K562 (cell line): ENCODE measurements around the gene RAMP2. TPM values are rescaled to one million over a fixed set of nuclear protein-coding genes. Genes with fewer than 3 reads are reported as not detected.

Experiments used
- CBX1 ChIP-seq: sonication (generic); IDR thresholded peaks from 2 replicates; pipeline ENCODE4 v1.6.1; 2016; ENCODE audit warnings: antibody characterized with exemption, low read depth, mild to moderate bottlenecking
- CTCFL ChIP-seq: IDR thresholded peaks from 2 replicates; pipeline ENCODE4 v1.6.1; 2011; ENCODE audit warnings: borderline replicate concordance, low read depth, mild to moderate bottlenecking, moderate library complexity, low read length; ENCODE audit not compliant: insufficient read depth, poor library complexity, severe bottlenecking
- EGR1 ChIP-seq: fragments of 450-650 bp; conservative IDR thresholded peaks from 2 replicates; pipeline ENCODE4 v1.6.1; 2017; ENCODE audit warnings: mild to moderate bottlenecking
- ESRRA ChIP-seq: fragments of 450-650 bp; IDR thresholded peaks from 2 replicates; pipeline ENCODE4 v1.6.1; 2014; ENCODE audit warnings: low read depth, mild to moderate bottlenecking, moderate library complexity, borderline replicate concordance
- FOXA1 ChIP-seq: fragments of 450-650 bp; IDR thresholded peaks from 2 replicates; pipeline ENCODE4 v1.6.1; 2016; ENCODE audit warnings: mild to moderate bottlenecking, borderline replicate concordance
- POLR3G ChIP-seq: IDR thresholded peaks from 2 replicates; pipeline ENCODE4 v1.6.1; 2011; ENCODE audit not compliant: insufficient read length, insufficient replicate concordance; ENCODE audit errors: extremely low read depth
- RBM14 ChIP-seq: fragments of 200-400 bp; formaldehyde crosslinking; IDR thresholded peaks from 2 replicates; pipeline ENCODE4 v1.6.1; 2018; ENCODE audit warnings: low read depth, mild to moderate bottlenecking, low read length, moderate library complexity, borderline replicate concordance; ENCODE audit not compliant: insufficient read depth
- SMAD3 ChIP-seq: fragments of 450-650 bp; formaldehyde crosslinking; conservative IDR thresholded peaks from 2 replicates; pipeline ENCODE4 v1.4.0; 2020; ENCODE audit warnings: mild to moderate bottlenecking
- SMARCA4 ChIP-seq: fragments of 450-650 bp; IDR thresholded peaks from 2 replicates; pipeline ENCODE4 v1.6.1; 2016
- SOX6 ChIP-seq: fragments of 450-650 bp; IDR thresholded peaks from 2 replicates; pipeline ENCODE4 v1.6.1; 2014; ENCODE audit warnings: mild to moderate bottlenecking
- SRSF9 ChIP-seq: fragments of 200-400 bp; formaldehyde crosslinking; IDR thresholded peaks from 2 replicates; pipeline ENCODE4 v1.6.1; 2017; ENCODE audit warnings: low read depth, low read length, borderline replicate concordance
- TEAD4 ChIP-seq, 2 experiments: sonication (generic) in 1 of 2; formaldehyde crosslinking in 1 of 2; IDR thresholded peaks; 2 replicates each; pipeline versions ENCODE4 v1.6.1 to v1.8.0; 2012 to 2022; ENCODE audit warnings: borderline replicate concordance in 1 of 2, inconsistent platforms in 1 of 2, low read length in 1 of 2, mild to moderate bottlenecking in 1 of 2, missing genetic modification reagents in 1 of 2
- VEZF1 ChIP-seq: fragments of 200-800 bp; sonication (Bioruptor generic); IDR thresholded peaks from 2 replicates; pipeline ENCODE4 v1.6.1; 2017; ENCODE audit warnings: missing genetic modification characterization, missing compliant biosample characterization
- ZNF133 ChIP-seq: fragments of 250-450 bp; sonication (Bioruptor Pico); IDR thresholded peaks from 2 replicates; pipeline ENCODE4 v1.4.0; 2020; ENCODE audit warnings: mild to moderate bottlenecking
- polyA plus RNA-seq, 8 experiments: library from polyadenylated mRNA; depleted of rRNA in 4 of 8; stranded (reverse) in 5 of 8; unstranded in 3 of 8; fragments of >200 nt; fragmentation: Nextera tagmentation in 2 of 8; fragmentation: Illumina TruSeq in 1 of 8; extraction: Ambion mirVana in 2 of 8; extraction: Trizol in 1 of 8; gene quantifications; 2 replicates each; pipeline versions ENCODE4 v1.2.1 to v1.2.3, GENCODE V29; 2011 to 2014; ENCODE audit warnings: inconsistent platforms in 1 of 8, missing spikeins in 1 of 8
- total RNA-seq, 7 experiments: library from RNA; depleted of rRNA in 6 of 7; stranded (reverse); fragments of >200 nt in 6 of 7; fragmentation: Illumina TruSeq in 2 of 7; extraction: Trizol in 2 of 7; gene quantifications; 2 replicates each; pipeline versions ENCODE4 v1.2.1 to v1.2.3, GENCODE V29; 2011 to 2021; ENCODE audit warnings: low replicate concordance in 1 of 7
- TF ChIP-seq, protein P1 (sequence below), 2 experiments: fragments of 200-800 bp in 1 of 2; sonication (Bioruptor generic) in 1 of 2; sonication (generic) in 1 of 2; formaldehyde crosslinking in 1 of 2; IDR thresholded peaks in 1 of 2; conservative IDR thresholded peaks in 1 of 2; 2 replicates each; pipeline versions ENCODE4 v1.5.0 to v1.6.1; 2016 to 2020; ENCODE audit warnings: missing compliant biosample characterization in 1 of 2, missing genetic modification characterization in 1 of 2, missing genetic modification reagents in 1 of 2
- TF ChIP-seq, protein P2 (sequence below), 2 experiments: fragments of 450-650 bp; IDR thresholded peaks; 2 replicates each; pipeline ENCODE4 v1.6.1; 2016
- TF ChIP-seq, protein P3 (sequence below): fragments of 250-450 bp; sonication (Bioruptor Pico); IDR thresholded peaks from 2 replicates; pipeline ENCODE4 v1.8.0; 2021; ENCODE audit warnings: moderate library complexity, mild to moderate bottlenecking, inconsistent platforms

Gene RAMP2
- total and polyA plus RNA-seq, 9 of the 15 experiments (the other 6 are each of a cell fraction or from before 2014, with no cell fraction given), result not detected

DNA sequence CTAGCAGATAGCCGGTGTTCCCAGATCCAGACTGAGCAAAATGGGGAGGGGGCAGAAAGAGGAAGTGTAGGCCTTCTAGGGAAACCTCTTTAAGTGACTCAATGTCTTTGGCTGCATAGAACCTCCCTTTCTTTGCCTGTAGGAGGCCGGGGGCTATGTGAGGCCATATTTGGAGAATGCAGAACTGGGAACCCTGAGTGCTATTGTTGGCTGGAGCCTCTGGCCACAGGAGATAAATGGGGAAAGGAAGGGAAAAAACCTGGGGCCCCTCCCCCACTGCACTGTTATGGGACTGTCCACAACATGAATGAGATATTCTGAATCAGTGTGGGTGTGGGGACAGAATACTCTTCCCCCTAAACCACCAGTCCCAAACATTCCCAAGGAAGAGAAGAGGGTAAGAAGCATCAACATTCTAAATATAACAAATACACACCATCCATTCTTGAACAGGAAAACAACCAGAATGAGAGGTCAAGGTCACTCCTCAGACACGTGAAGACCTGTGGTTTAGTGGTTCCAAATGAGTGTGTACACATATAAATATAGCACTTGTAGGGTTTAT is 14.6 kb downstream of the RAMP2 start (continued):
- TF ChIP-seq, protein P1, sequence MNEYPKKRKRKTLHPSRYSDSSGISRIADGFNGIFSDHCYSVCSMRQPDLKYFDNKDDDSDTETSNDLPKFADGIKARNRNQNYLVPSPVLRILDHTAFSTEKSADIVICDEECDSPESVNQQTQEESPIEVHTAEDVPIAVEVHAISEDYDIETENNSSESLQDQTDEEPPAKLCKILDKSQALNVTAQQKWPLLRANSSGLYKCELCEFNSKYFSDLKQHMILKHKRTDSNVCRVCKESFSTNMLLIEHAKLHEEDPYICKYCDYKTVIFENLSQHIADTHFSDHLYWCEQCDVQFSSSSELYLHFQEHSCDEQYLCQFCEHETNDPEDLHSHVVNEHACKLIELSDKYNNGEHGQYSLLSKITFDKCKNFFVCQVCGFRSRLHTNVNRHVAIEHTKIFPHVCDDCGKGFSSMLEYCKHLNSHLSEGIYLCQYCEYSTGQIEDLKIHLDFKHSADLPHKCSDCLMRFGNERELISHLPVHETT (CRISPR knock-in tag; conservative IDR thresholded peaks at IDR 0.05 in 1 of 2, IDR thresholded peaks at IDR 0.05 in 1 of 2), result 0 out of 4 replicates have a peak, but pooled peaks of 1 of the 2 experiments have one; percentile 24
- no peak for TF ChIP-seq SRSF9
- TF ChIP-seq FOXA1, result no peak
- TF ChIP-seq, protein P2, sequence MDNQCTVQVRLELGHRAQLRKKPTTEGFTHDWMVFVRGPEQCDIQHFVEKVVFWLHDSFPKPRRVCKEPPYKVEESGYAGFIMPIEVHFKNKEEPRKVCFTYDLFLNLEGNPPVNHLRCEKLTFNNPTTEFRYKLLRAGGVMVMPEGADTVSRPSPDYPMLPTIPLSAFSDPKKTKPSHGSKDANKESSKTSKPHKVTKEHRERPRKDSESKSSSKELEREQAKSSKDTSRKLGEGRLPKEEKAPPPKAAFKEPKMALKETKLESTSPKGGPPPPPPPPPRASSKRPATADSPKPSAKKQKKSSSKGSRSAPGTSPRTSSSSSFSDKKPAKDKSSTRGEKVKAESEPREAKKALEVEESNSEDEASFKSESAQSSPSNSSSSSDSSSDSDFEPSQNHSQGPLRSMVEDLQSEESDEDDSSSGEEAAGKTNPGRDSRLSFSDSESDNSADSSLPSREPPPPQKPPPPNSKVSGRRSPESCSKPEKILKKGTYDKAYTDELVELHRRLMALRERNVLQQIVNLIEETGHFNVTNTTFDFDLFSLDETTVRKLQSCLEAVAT (IDR thresholded peaks at IDR 0.05), result no peak
- TF ChIP-seq POLR3G, result no peak
- TF ChIP-seq EGR1, result peak; percentile 39
- no peak for TF ChIP-seq SMAD3 (CRISPR knock-in tag)
- TF ChIP-seq ZNF133, result no peak
- no peak for TF ChIP-seq CTCFL
- no peak for TF ChIP-seq CBX1
- TF ChIP-seq ESRRA, result peak; percentile 86
- TF ChIP-seq, protein P3, sequence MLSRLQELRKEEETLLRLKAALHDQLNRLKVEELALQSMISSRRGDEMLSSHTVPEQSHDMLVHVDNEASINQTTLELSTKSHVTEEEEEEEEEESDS (CRISPR knock-in tag), result no peak
- TF ChIP-seq TEAD4 (IDR thresholded peaks at IDR 0.05; ENCODE audit: low read length), result peak; percentile 75
- no peak for TF ChIP-seq TEAD4 (CRISPR knock-in tag; IDR thresholded peaks at IDR 0.05; ENCODE audit: borderline replicate concordance)
- TF ChIP-seq SMARCA4, result peak; percentile 31; the same call in 1 of the 2 replicates
- TF ChIP-seq SOX6, result peak; percentile 91
- TF ChIP-seq RBM14, result no peak
- peak; percentile 80 for TF ChIP-seq VEZF1
